ENCODE data around the gene PLA2G15.

DNA sequence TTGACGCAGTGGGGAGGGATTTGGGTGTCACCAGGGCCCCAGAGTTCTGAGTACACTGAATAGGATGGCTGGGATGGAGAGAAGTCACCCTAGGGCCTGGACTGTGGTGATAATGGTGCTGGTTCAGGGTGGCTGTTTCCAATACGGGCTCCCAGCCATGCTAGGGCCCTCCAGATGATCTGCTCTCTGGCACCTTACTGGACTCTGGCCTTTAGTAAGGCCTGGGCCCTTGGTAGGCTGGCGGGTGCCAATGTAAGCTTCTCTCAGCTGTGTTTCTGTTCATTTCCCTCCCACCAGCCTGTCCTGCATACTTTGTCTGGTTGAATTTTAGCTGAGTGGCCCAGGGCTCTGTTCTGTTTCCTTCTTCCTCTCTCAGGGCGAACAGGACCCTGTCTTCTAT, 2.8 kb downstream of the PLA2G15 start:
- TF ChIP-seq, protein P1, sequence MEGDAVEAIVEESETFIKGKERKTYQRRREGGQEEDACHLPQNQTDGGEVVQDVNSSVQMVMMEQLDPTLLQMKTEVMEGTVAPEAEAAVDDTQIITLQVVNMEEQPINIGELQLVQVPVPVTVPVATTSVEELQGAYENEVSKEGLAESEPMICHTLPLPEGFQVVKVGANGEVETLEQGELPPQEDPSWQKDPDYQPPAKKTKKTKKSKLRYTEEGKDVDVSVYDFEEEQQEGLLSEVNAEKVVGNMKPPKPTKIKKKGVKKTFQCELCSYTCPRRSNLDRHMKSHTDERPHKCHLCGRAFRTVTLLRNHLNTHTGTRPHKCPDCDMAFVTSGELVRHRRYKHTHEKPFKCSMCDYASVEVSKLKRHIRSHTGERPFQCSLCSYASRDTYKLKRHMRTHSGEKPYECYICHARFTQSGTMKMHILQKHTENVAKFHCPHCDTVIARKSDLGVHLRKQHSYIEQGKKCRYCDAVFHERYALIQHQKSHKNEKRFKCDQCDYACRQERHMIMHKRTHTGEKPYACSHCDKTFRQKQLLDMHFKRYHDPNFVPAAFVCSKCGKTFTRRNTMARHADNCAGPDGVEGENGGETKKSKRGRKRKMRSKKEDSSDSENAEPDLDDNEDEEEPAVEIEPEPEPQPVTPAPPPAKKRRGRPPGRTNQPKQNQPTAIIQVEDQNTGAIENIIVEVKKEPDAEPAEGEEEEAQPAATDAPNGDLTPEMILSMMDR (conservative IDR thresholded peaks at IDR 0.05 in 1 of 2, IDR thresholded peaks at IDR 0.05 in 1 of 2; ENCODE audit: extremely low read depth in 1 of 2, insufficient read depth in 1 of 2, low read depth in 1 of 2, low read length in 2 of 2): no peak
- TF ChIP-seq EZH2 (IDR thresholded peaks at IDR 0.05; ENCODE audit: borderline replicate concordance, low read length): no peak

Data from mammary epithelial cell (primary cell).